Left ventricle myocardium inferior (tissue), 1 donor: ENCODE results near the gene INPPL1. TPM values are rescaled to one million over a fixed set of nuclear protein-coding genes. Genes with fewer than 3 reads are reported as not detected.

ENCODE experiments used
- DNase-seq: peaks from one replicate; pipeline ENCODE4 v3.0.0-alpha.2; 2020
- H3K27ac ChIP-seq: fragments of 200-600 bp; replicated peaks from 2 replicates; pipeline ENCODE4 v1.8.0; 2021
- H3K27me3 ChIP-seq: fragments of 200-600 bp; 2 replicates; pipeline ENCODE4 v1.8.0; 2021; ENCODE audit warnings: low read depth
- H3K36me3 ChIP-seq: fragments of 200-600 bp; 2 replicates; pipeline ENCODE4 v1.8.0; 2021
- H3K4me1 ChIP-seq: fragments of 200-600 bp; 2 replicates; pipeline ENCODE4 v1.8.0; 2021
- H3K4me3 ChIP-seq: fragments of 200-600 bp; 2 replicates; pipeline ENCODE4 v1.8.0; 2021; ENCODE audit warnings: mild to moderate bottlenecking, moderate library complexity
- H3K9me3 ChIP-seq: fragments of 200-600 bp; replicated peaks from 2 replicates; pipeline ENCODE4 v1.8.0; 2021
- intact Hi-C: fragments of 100-400 bp; cut with micrococcal nuclease; formaldehyde crosslinking; loops from one replicate; pipeline ENCODE4 v1.11.0; 2022
- total RNA-seq: library from RNA; stranded (reverse); fragmentation: NEBNext Ultra II Directional; extraction: Animal tissue kit (Norgen Biotek cat#: 25700); gene quantifications from one replicate; pipeline ENCODE4 v1.2.1, GENCODE V29; 2021
- TF ChIP-seq, protein P1 (sequence below): fragments of 200-600 bp; IDR thresholded peaks from 2 replicates; pipeline ENCODE4 v1.8.0; 2021; ENCODE audit warnings: antibody characterized with exemption, mild to moderate bottlenecking, borderline replicate concordance
- donor health status: DM: no; HTN: yes; CAD: no; lungs with severe emphysema.

The INPPL1 gene
- total RNA-seq, 1 donor from 2014 or later, result 115 TPM

DNA sequence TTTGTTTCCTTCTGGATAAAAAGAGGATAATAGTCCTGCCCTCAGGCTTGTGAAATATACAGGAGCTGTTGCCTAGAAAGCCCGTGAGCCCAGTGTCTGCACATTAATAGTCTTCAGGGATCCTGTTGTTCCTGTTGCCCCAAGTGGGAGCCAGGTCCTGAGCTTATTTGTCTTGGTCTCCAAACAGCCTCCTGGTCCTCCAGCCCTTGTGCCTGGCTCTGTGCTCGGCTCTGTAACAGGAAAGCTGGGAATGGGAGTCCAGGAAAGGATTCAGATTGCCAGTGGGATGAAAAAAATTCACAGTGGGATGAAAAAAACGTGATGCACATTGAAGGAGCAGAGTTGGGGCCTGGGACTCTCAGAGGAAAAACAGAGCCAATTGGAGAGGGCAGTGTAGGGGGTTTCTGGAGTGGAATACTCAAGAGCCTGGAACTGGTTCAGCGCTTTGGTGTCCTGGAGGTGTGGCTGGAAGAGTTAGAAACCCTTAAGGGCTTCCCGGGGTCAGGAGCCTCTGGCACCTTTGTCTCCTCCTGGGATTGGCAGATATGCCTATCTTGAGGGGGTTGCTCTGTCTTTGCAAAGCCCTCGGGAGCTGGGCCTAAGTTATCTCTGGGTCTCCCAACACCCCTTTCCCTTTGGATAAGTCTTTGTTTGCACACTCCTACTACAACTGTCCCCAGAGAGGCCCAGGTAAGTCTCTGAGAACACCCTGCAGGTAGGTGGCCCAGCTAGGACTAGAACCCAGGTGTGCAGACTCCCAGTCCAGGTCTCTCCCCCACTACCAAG, 2.3 kb upstream of the INPPL1 start:
- no peaks in the 10 kb centered on the region for H3K9me3 ChIP-seq
- peak overlapping the region; percentile 100 for H3K27ac ChIP-seq
- H3K27me3 ChIP-seq, result peaks cover 13% of the 10 kb centered on the region
- peaks cover 44% of the 10 kb centered on the region for H3K4me1 ChIP-seq
- intact Hi-C loops, result no loop called here
- H3K4me3 ChIP-seq, result peak overlapping the region; percentile 97
- peaks cover 2% of the 10 kb centered on the region for H3K36me3 ChIP-seq
- TF ChIP-seq, protein P1, sequence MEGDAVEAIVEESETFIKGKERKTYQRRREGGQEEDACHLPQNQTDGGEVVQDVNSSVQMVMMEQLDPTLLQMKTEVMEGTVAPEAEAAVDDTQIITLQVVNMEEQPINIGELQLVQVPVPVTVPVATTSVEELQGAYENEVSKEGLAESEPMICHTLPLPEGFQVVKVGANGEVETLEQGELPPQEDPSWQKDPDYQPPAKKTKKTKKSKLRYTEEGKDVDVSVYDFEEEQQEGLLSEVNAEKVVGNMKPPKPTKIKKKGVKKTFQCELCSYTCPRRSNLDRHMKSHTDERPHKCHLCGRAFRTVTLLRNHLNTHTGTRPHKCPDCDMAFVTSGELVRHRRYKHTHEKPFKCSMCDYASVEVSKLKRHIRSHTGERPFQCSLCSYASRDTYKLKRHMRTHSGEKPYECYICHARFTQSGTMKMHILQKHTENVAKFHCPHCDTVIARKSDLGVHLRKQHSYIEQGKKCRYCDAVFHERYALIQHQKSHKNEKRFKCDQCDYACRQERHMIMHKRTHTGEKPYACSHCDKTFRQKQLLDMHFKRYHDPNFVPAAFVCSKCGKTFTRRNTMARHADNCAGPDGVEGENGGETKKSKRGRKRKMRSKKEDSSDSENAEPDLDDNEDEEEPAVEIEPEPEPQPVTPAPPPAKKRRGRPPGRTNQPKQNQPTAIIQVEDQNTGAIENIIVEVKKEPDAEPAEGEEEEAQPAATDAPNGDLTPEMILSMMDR, result no peak
- no peak for DNase-seq

DNA sequence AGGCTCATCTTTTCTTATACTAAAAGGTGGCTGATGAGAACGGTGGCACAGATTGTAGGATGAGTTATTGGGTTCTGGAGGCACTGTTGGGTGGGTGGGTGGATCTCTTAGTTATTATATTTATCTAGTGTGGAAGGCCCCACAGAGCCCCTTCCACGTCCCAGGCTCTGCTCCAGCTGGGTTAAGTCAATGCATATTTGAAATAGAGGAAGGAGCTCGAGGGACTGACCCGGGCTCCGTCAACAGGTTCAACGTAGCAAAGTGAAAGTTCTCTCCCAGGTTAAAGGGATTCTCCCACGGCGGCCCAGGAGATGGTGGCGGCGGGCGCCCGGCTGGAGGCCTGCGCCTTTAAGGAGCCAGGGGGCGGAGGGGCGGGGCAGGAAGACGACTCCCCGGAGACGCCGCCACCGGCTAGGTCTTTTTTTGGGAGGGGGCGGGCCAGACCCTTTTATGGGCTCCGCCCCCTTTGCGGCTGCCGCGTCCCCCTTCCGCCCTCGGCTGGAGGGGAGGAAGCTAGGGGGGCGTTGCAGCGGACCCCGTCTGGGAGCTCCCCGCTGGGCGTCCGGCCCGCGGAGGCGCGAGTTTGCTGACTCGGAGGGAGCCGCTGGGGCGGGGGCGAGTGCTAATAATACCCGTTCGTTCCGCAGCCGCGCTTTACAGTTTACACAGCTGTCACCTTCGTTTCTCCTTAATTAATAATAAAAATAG, 1.5 kb upstream of the INPPL1 start:
- Histone ChIP-seq H3K9me3 (no peaks in the 10 kb centered on the region), H3K27me3 (peaks cover 5% of the 10 kb centered on the region), H3K27ac (peak overlapping the region; percentile 100), H3K36me3 (peaks cover 7% of the 10 kb centered on the region), H3K4me3 (peak overlapping the region; percentile 97), H3K4me1 (peaks cover 51% of the 10 kb centered on the region)
- intact Hi-C loops, result no loop called here
- TF ChIP-seq, protein P1, result peak; percentile 66
- DNase-seq, result peak; percentile 96

DNA sequence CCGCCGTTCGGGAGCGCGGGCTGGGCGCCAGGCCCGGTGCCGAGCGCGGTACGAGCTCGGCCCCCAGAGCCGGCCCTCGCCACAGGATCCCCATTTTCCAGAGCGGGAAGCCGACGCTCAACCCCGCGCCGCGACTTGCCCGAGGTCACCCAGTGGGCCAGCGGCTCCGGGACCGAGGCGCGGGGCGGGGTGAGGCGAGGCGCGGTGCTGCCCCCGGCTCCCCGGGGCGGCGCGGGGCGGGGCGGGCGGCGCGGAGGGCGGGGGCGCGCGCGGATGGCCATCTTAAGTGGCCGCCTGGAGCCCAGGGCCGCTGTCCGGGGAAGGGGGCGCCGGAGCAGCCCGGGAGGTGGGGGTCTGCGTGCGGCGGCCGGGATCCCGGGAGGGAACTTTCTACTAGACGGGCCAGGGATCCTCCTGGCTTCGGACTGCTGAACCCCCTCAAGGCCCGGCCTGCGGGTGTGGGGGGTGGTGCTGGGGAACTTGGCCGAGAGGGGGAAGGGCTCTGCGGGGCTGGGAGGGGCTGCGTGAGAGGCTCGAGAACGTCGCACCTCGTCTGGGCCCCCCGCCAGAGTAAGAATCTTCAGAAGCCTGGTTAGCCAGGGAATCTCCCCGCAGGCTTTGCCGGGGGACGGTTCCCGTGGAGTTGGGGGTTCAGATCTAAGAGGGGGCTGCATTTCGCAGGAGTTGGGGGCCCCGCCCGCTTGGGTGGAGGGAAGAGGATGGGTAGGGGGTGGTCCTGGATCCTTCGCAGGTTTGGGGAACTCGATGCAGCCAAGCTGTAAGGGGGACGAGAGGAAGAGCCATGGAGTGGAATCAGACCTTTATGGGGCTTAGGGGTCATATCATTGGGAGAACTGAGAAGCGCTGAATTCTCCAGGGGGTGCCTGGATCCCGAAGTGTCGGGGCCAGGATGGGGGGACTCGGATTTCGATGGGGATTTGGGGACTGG, 678 bp upstream of the INPPL1 start:
- TF ChIP-seq, protein P1, result no peak
- Histone ChIP-seq H3K4me1 (peaks cover 52% of the 10 kb centered on the region), H3K9me3 (no peaks in the 10 kb centered on the region), H3K27ac (peak overlapping the region; percentile 100), H3K4me3 (peak overlapping the region; percentile 97), H3K36me3 (peaks cover 16% of the 10 kb centered on the region), H3K27me3 (no peaks in the 10 kb centered on the region)
- peak; percentile 83 for DNase-seq
- intact Hi-C loops, result no loop called here

DNA sequence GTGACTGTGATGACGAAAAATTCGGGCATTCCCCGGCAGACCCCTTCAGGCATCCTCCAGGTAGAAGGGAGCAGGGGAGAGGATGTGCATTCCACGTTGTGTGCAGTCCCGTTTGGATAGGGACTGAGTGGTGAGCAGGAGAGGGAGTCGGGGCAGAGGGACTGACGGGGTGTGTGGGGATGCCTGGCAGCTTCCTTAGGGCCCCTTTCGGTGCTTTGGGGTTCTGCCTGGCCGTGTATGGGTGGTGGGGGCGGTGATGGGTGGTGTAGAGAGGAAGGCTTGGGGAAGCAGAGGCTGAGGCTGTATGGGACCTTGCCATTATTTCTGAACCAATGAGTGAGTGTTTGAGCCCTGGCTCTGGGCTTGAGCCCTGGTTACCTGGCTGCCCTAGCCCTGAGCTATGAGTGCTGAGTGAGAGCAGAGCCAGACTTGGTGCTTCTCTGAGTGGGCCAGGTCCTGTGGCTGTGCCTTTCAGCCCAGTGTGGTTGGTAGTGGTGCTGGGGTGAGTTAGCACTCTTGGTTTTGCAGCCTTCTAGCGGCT, 914 bp downstream of the INPPL1 start:
- H3K4me1 ChIP-seq, result peaks cover 61% of the 10 kb centered on the region
- peak overlapping the region; percentile 97 for H3K4me3 ChIP-seq
- intact Hi-C loops, result no loop called here
- no peaks in the 10 kb centered on the region for H3K9me3 ChIP-seq
- no peak for DNase-seq
- peak overlapping the region; percentile 100 for H3K27ac ChIP-seq
- TF ChIP-seq, protein P1, result no peak
- H3K36me3 ChIP-seq, result peaks cover 32% of the 10 kb centered on the region
- no peaks in the 10 kb centered on the region for H3K27me3 ChIP-seq

DNA sequence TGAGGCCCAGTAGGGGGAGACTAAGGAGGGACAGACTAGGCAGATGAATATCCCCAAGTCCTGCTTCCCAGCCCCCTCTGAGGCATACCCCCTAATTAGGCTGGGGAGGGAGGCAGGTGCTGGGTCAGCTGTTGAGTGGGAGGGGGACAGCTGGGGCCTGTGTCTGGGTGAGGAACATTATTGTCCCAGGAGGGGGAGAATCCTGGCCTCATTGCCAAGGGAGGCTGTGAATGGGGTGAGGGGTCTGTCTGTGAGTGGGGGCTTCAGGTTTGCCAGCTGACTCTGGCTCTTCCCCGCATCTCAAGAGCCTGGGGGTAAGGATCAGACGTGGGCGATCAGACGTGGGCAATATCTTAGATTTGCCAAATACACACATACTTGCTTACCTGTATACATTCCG, 2.1 kb downstream of the INPPL1 start:
- TF ChIP-seq, protein P1, result no peak
- DNase-seq, result no peak
- intact Hi-C loops, result no loop called here
- H3K27ac ChIP-seq, result no peak overlapping the region
- peaks cover 74% of the 10 kb centered on the region for H3K4me1 ChIP-seq
- H3K27me3 ChIP-seq, result no peaks in the 10 kb centered on the region
- no peak overlapping the region for H3K4me3 ChIP-seq
- H3K36me3 ChIP-seq, result peaks cover 44% of the 10 kb centered on the region
- no peaks in the 10 kb centered on the region for H3K9me3 ChIP-seq
